HG02763 (cell line): Measurements from ENCODE around the gene RABIF.
"Not testable (repeated sequence)": the region's sequence is repeated elsewhere in the genome, so short reads cannot be mapped to it uniquely, and the experiment has no call there.

Experiments
- ATAC-seq: cut with Tn5 transposase; IDR thresholded peaks from one replicate; pipeline ENCODE4 v1.9.1; 2021; ENCODE audit warnings: mild to moderate bottlenecking, moderate library complexity; ENCODE audit not compliant: unreplicated experiment

Gene RABIF

GRCh38 chr1:202835548-202836072, 53.3 kb downstream of the RABIF start:
- ATAC-seq = no peak

GRCh38 chr1:202834771-202835547, 54.0 kb downstream of the RABIF start:
- no peak for ATAC-seq

- ATAC-seq = no peak
These were observed 57.0 kb downstream of the RABIF start for GRCh38 chr1:202831906-202832305.

GRCh38 chr1:202829223-202829622, 59.7 kb downstream of the RABIF start:
- ATAC-seq = not testable (repeated sequence)
